HEK293 (cell line): ENCODE measurements around the gene TMEM91.

Experiments
- AEBP2 ChIP-seq: fragments of 450-650 bp; formaldehyde crosslinking; IDR thresholded peaks from 2 replicates; pipeline ENCODE4 v1.5.1; 2016; ENCODE audit warnings: missing biosample characterization, missing genetic modification characterization, borderline replicate concordance
- CTCF ChIP-seq: fragments of 450-650 bp; formaldehyde crosslinking; IDR thresholded peaks from 2 replicates; pipeline ENCODE4 v1.5.1; 2016; ENCODE audit warnings: missing biosample characterization, missing genetic modification characterization
- FEZF1 ChIP-seq: fragments of 450-650 bp; formaldehyde crosslinking; IDR thresholded peaks from 2 replicates; pipeline ENCODE4 v1.5.1; 2016; ENCODE audit warnings: missing biosample characterization, missing genetic modification characterization
- GFI1B ChIP-seq: fragments of 450-650 bp; formaldehyde crosslinking; IDR thresholded peaks from 2 replicates; pipeline ENCODE4 v1.5.1; 2016; ENCODE audit warnings: missing biosample characterization, missing genetic modification characterization
- PATZ1 ChIP-seq: fragments of 450-650 bp; formaldehyde crosslinking; IDR thresholded peaks from 2 replicates; pipeline ENCODE4 v1.5.1; 2016; ENCODE audit warnings: missing biosample characterization, missing genetic modification characterization
- PRDM2 ChIP-seq: fragments of 450-650 bp; formaldehyde crosslinking; IDR thresholded peaks from 2 replicates; pipeline ENCODE4 v1.5.1; 2016; ENCODE audit warnings: missing biosample characterization, missing genetic modification characterization, borderline replicate concordance
- SP3 ChIP-seq: fragments of 450-650 bp; formaldehyde crosslinking; IDR thresholded peaks from 2 replicates; pipeline ENCODE4 v1.5.1; 2016; ENCODE audit warnings: missing biosample characterization, missing genetic modification characterization
- ZBTB10 ChIP-seq: fragments of 450-650 bp; formaldehyde crosslinking; IDR thresholded peaks from 2 replicates; pipeline ENCODE4 v1.5.1; 2016; ENCODE audit warnings: missing biosample characterization, missing genetic modification characterization
- ZBTB8A ChIP-seq: fragments of 450-650 bp; formaldehyde crosslinking; IDR thresholded peaks from 2 replicates; pipeline ENCODE4 v1.5.1; 2016; ENCODE audit warnings: missing biosample characterization, missing genetic modification characterization
- ZNF138 ChIP-seq: fragments of 450-650 bp; formaldehyde crosslinking; IDR thresholded peaks from 2 replicates; pipeline ENCODE4 v1.5.1; 2016; ENCODE audit warnings: missing biosample characterization, missing genetic modification characterization, borderline replicate concordance
- ZNF169 ChIP-seq: fragments of 450-650 bp; formaldehyde crosslinking; IDR thresholded peaks from 2 replicates; pipeline ENCODE4 v1.5.1; 2016; ENCODE audit warnings: missing biosample characterization, missing genetic modification characterization
- ZNF23 ChIP-seq: fragments of 450-650 bp; formaldehyde crosslinking; IDR thresholded peaks from 2 replicates; pipeline ENCODE4 v1.5.1; 2016; ENCODE audit warnings: missing biosample characterization, missing genetic modification characterization, borderline replicate concordance
- ZNF398 ChIP-seq: fragments of 450-650 bp; formaldehyde crosslinking; IDR thresholded peaks from 2 replicates; pipeline ENCODE4 v1.5.1; 2017; ENCODE audit warnings: missing biosample characterization, missing genetic modification characterization
- ZNF404 ChIP-seq: fragments of 450-650 bp; formaldehyde crosslinking; IDR thresholded peaks from 2 replicates; pipeline ENCODE4 v1.5.1; 2017; ENCODE audit warnings: missing biosample characterization, missing genetic modification characterization
- ZNF501 ChIP-seq: fragments of 450-650 bp; formaldehyde crosslinking; IDR thresholded peaks from 2 replicates; pipeline ENCODE4 v1.5.1; 2016; ENCODE audit warnings: missing biosample characterization, missing genetic modification characterization
- ZNF514 ChIP-seq: fragments of 450-650 bp; formaldehyde crosslinking; IDR thresholded peaks from 2 replicates; pipeline ENCODE4 v1.5.1; 2016; ENCODE audit warnings: missing biosample characterization, missing genetic modification characterization
- ZNF521 ChIP-seq: fragments of 450-650 bp; formaldehyde crosslinking; IDR thresholded peaks from 2 replicates; pipeline ENCODE4 v1.5.1; 2017; ENCODE audit warnings: missing biosample characterization, mild to moderate bottlenecking, missing genetic modification characterization
- ZNF571 ChIP-seq: fragments of 450-650 bp; formaldehyde crosslinking; IDR thresholded peaks from 2 replicates; pipeline ENCODE4 v1.5.0; 2017; ENCODE audit warnings: missing biosample characterization, missing genetic modification characterization
- ZNF670 ChIP-seq: fragments of 450-650 bp; formaldehyde crosslinking; IDR thresholded peaks from 2 replicates; pipeline ENCODE4 v1.5.1; 2016; ENCODE audit warnings: missing biosample characterization, missing genetic modification characterization, low read depth
- ZNF707 ChIP-seq: fragments of 450-650 bp; formaldehyde crosslinking; IDR thresholded peaks from 2 replicates; pipeline ENCODE4 v1.5.1; 2016; ENCODE audit warnings: missing biosample characterization, missing genetic modification characterization
- ZNF747 ChIP-seq: fragments of 450-650 bp; formaldehyde crosslinking; IDR thresholded peaks from 2 replicates; pipeline ENCODE4 v1.5.1; 2016; ENCODE audit warnings: missing biosample characterization, missing genetic modification characterization
- ZNF777 ChIP-seq: fragments of 450-650 bp; formaldehyde crosslinking; IDR thresholded peaks from 2 replicates; pipeline ENCODE4 v1.5.1; 2017; ENCODE audit warnings: missing biosample characterization, missing genetic modification characterization, borderline replicate concordance

TMEM91 gene

GRCh38 chr19:41352609-41353465 lies 23.5 kb upstream of the TMEM91 start (continued):
- no peak for TF ChIP-seq AEBP2 (tag by site-specific recombination)
- peak; percentile 34; the same call in 1 of the 2 replicates for TF ChIP-seq ZNF398 (tag by site-specific recombination)
- TF ChIP-seq FEZF1 (tag by site-specific recombination) = no peak
- TF ChIP-seq ZNF404 (tag by site-specific recombination) = no peak
- peak; percentile 77 for TF ChIP-seq ZBTB10 (tag by site-specific recombination)
- TF ChIP-seq ZNF707 (tag by site-specific recombination) = peak; percentile 88
- TF ChIP-seq ZNF23 (tag by site-specific recombination) = peak; percentile 67
- TF ChIP-seq ZNF571 (tag by site-specific recombination) = no peak
- TF ChIP-seq ZNF169 (tag by site-specific recombination) = no peak
- no peak for TF ChIP-seq PRDM2 (tag by site-specific recombination)
- 0 out of 2 replicates have a peak, but pooled peaks have one; percentile 22 for TF ChIP-seq ZBTB8A (tag by site-specific recombination)
- no peak for TF ChIP-seq ZNF514 (tag by site-specific recombination)
- TF ChIP-seq GFI1B = no peak
- peak; percentile 96 for TF ChIP-seq CTCF (tag by site-specific recombination)
- no peak for TF ChIP-seq ZNF521 (tag by site-specific recombination)
- no peak for TF ChIP-seq ZNF670 (tag by site-specific recombination)
- 0 out of 2 replicates have a peak, but pooled peaks have one; percentile 8 for TF ChIP-seq ZNF777 (tag by site-specific recombination)
- no peak for TF ChIP-seq ZNF747
- peak; percentile 62 for TF ChIP-seq ZNF501
- peak; percentile 79 for TF ChIP-seq SP3 (tag by site-specific recombination)
- TF ChIP-seq PATZ1 (tag by site-specific recombination) = peak; percentile 83
- no peak; the same call in 1 of the 2 replicates for TF ChIP-seq ZNF138 (tag by site-specific recombination)
